ENCODE measurements around the gene INPP4B.
"Not testable (repeated sequence)": the region's sequence is repeated elsewhere in the genome, so short reads cannot be mapped to it uniquely, and the experiment has no call there.

The INPP4B gene

DNA sequence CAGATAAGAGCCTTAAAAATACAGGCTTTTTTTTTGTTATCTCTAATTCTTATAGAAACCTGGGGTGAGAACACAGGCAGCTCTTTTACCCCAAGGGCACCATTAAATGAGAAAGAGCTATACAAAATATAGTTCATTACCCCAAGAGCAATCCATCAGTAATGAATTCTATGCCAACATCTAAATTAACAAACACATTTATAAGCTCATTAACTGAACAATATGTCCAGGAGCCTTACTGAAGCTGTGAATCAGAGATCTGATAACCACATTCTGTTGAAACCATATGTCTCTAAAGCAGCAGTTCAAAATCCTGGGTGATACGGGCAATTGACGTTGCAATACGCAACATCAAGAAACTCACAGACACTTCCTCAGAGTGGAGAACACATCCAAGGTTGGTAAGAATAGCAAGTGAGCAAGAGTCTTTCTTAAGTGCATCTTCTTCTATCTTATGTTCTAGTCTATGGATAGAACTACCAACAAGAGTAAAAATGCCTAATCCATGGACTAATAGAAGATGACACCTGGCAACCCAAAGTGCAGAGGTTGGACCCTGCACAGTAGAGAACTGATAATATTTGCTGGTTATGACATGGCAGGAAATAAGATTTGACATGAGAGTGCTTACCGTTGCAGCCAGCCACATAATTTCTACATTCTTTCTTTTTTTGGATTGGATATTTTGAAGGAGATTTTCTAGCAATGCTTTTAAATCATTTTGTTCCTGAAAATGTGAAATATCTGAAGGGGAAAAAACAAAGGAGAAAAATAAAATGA lies 760.4 kb downstream of the INPP4B start:
- DNase-seq (ENCODE audit: low spot score): no peak

GRCh38 chr4:142083264-142083663 lies 762.8 kb downstream of the INPP4B start:
- no peak for DNase-seq (ENCODE audit: low spot score)

DNA sequence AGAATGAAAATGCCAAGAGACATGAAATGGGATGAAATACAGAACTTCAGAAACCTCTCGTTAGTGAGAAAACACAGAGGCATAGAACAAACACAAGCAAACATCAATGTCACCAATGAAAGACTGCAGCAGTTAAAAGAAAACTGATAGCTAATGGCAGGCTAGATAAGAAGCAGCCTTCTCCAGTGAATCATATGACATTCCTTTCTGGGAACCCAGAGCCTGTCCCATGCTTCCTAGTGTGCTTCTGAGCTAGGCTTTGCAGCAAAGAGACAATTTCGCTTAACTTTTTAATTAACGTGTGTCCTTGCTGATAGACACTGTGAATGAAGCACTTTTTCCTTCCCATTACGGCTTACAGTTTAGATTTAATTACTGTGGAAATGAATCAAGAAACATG lies 765.1 kb downstream of the INPP4B start:
- DNase-seq (ENCODE audit: low spot score): no peak

DNA sequence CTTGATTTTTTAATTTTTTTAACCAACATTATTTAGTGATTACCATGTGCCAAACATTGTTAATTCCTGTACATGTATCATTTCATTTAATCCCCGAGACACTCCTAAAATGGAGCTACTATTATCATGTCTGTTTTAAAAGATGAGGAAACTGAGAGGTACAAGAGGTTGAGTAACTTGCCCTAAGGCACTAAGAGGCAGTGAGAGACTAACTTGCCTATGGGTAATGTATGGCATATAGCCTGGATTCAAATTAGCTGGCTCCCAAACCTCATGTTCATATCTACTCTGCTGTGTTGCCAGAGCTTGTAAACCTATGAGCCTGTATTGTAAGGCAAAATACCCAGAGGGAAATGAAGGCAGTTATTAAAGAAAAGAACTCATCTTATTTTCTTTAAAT lies 766.1 kb downstream of the INPP4B start:
- DNase-seq (ENCODE audit: low spot score): no peak

- peak; percentile 19 for DNase-seq (ENCODE audit: low spot score)
Observed at GRCh38 chr4:142077048-142077447, 769.1 kb downstream of the INPP4B start.

DNA sequence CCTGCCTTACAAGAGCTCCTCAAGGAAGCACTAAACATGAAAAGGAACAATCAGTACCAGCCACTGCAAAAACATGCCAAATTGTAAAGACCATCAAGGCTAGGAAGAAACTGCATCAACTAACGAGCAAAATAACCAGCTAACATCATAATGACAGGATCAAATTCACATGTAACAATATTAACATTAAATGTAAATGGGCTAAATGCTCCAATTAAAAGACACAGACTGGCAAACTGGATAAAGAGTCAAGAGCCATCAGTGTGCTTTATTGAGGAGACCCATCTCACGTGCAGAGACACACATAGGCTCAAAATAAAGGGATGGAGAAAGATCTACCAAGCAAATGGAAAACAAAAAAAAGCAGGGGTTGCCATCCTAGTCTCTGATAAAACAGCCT lies 777.8 kb downstream of the INPP4B start:
- not testable (repeated sequence) for DNase-seq (ENCODE audit: low spot score)

GRCh38 chr4:142066562-142066961 lies 779.5 kb downstream of the INPP4B start:
- DNase-seq (ENCODE audit: low spot score): not testable (repeated sequence)

- no peak for DNase-seq (ENCODE audit: low spot score)
Observed at GRCh38 chr4:142065086-142065647, 780.9 kb downstream of the INPP4B start.

- DNase-seq (ENCODE audit: low spot score): no peak
Observed at GRCh38 chr4:142064181-142064580, 781.9 kb downstream of the INPP4B start.

GRCh38 chr4:142045996-142046395 lies 800.1 kb downstream of the INPP4B start:
- DNase-seq (ENCODE audit: low spot score): no peak

- peak; percentile 14 for DNase-seq (ENCODE audit: low spot score)
Observed at GRCh38 chr4:142044271-142044670, 801.8 kb downstream of the INPP4B start.

DNA sequence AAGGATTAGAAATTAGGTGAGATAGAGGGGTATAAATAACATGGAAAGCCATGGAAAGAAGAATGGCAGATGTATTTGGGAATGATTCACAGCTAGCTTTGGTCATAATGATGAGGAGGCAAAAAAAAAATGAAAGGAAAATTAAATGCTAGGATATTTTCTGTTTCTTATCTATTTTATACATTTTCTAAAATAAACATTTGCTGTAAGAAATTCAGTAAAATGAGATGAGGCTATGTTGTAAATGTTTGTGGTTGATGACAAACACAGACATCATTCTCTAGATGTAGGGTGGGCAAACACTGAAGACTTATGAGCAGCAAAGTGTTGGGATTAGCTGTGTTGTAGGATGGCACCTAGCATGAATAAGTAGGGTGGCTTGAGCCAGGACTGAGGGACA lies 802.6 kb downstream of the INPP4B start:
- DNase-seq (ENCODE audit: low spot score): no peak

- no peak for DNase-seq (ENCODE audit: low spot score)
Observed at GRCh38 chr4:142041788-142042187, 804.3 kb downstream of the INPP4B start.

- no peak for DNase-seq (ENCODE audit: low spot score)
Observed at GRCh38 chr4:142040043-142040442, 806.1 kb downstream of the INPP4B start.

DNA sequence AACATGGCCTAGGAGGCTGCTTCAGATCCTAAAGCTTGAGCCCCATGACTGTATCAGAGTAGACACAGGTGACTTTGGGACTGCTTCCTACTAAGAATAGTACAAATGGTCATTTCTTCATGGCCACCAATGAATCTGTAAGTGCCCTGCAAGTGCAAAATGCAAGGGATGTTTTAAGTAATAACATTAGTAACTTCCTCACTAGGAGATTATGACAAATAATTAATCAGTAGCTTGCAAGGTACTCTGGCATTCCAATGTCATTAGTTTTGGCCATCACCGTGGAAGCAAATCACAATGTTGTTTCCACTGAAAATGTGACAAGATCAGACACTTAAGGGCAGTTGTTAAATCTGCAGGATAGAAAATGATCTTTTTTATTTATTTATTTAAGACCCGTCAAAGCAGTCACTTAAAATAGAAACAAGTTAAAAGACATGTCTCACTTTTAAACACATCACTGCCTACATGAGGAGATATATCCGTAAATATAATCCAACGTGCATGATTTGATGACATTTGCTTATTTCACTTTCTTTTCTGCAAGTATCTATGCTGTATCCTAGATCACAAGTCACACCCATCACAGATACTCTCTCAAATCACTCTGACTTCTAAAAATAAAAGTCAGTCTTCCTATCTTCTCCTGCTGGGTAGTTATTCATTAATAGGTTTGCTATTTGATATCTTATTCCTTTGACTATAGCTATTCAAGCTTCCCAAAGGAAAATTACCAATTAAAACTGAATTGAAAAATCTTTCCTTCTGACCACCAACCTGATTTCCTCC lies 809.1 kb downstream of the INPP4B start:
- DNase-seq (ENCODE audit: low spot score): peak; percentile 95

DNA sequence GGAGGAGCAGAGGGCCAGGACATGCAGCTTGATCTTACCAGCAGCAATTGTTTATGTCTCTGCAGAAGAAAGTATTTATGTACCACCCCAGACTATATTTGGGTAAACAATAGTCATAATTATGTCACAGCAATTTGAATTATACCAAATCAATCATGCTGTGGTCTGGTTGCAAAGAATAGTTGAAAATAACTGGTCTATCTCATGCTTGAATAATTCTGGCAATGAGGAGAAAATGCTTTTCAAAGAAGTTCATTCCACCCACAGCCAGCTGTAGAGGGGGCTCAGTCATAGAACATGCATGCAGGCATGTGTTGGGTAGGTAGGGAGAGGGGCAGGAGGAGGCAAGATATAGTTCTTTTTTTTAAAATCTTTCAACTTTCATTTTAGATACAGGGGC lies 810.5 kb downstream of the INPP4B start:
- peak; percentile 20 for DNase-seq (ENCODE audit: low spot score)

DNA sequence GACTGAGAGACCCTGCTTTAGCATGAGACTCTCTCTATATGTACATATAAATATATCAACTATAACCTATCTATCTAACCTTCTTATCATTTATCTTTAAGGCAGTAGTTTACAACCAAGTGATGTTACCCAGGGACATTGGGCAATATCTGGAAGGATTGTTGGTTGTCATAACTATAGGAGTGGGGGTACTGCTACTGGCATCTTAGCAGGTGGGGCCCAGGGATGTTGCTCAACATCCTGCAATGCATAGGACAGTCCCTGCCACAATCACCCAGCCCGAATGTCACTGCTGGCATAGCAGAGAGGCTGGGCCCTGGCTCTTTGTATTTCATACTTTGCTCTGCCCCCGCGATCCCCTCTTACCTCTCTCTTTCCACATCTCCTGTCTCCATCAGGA lies 812.0 kb downstream of the INPP4B start:
- DNase-seq (ENCODE audit: low spot score): no peak

- no peak for DNase-seq (ENCODE audit: low spot score)
Observed at GRCh38 chr4:142030010-142030409, 816.1 kb downstream of the INPP4B start.

DNA sequence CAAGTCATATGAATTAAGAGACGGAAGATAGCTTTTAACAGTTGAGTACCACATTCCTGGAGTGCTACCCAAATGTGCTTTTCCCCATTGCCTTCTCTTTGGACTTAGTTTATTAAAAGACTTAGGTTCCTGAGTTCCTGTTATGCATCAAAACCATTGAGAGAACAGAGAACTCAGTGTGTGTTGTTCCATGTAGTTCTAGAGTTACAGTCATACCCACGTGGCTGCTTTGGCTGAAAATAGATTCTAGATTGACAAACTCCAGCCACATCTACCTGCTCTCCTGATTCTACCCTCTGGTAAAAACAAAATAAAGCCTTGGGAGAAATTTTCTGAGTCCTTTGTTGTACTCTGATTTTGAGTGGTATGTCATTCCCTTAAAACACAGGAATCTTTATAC lies 824.3 kb downstream of the INPP4B start:
- DNase-seq (ENCODE audit: low spot score): peak; percentile 42

GRCh38 chr4:142021181-142021580 lies 824.9 kb downstream of the INPP4B start:
- no peak for DNase-seq (ENCODE audit: low spot score)

DNA sequence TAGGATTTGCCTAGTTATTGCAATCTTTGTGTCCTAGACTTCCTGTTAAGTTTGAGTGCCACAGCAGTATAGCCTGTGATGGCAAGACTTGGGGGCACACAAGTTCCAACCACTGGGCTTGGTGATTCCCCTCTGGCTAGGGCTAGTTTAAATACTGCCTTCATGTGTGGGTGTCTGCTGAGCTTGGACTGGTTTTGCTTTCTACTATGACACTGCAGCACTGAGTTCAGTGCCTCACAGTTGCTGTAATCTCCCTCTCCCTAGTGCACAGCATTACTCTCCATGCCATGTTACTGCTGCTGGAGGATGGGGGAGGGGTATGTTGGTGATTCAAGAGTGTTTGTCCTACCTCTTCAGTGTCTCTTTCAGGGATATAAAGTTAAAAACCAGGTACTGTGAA lies 830.1 kb downstream of the INPP4B start:
- no peak for DNase-seq (ENCODE audit: low spot score)

- no peak for DNase-seq (ENCODE audit: low spot score)
Observed at GRCh38 chr4:142009751-142010150, 836.4 kb downstream of the INPP4B start.

GRCh38 chr4:142005519-142005918 lies 840.6 kb downstream of the INPP4B start:
- no peak for DNase-seq (ENCODE audit: low spot score)
